Spleen (tissue), 11 donors: ENCODE data around the gene LCE6A. TPM values are rescaled to one million over a fixed set of nuclear protein-coding genes. Genes with fewer than 3 reads are reported as not detected.

Experiments
- DNase-seq: peaks from one replicate; pipeline ENCODE4 v3.0.0-alpha.2; 2020
- H3K27ac ChIP-seq, 8 donors: fragments of 200-600 bp; sonication (generic) in 7 of 8; 1 replicate in 4 of 8; 2 replicates in 4 of 8; pipeline versions ENCODE4 v1.5.0 to v1.8.0; 2016 to 2021; ENCODE audit warnings: inconsistent platforms in 4 of 8, mild to moderate bottlenecking in 4 of 8, moderate library complexity in 1 of 8
- H3K27me3 ChIP-seq, 7 donors: fragments of 200-600 bp; sonication (generic) in 6 of 7; replicated peaks in 1 of 7; 1 replicate in 4 of 7; 2 replicates in 3 of 7; pipeline versions ENCODE4 v1.5.0 to v1.8.0; 2016 to 2021; ENCODE audit warnings: inconsistent platforms in 3 of 7, mild to moderate bottlenecking in 1 of 7
- H3K36me3 ChIP-seq, 6 donors: fragments of 200-600 bp; sonication (generic) in 5 of 6; 1 replicate in 4 of 6; 2 replicates in 2 of 6; pipeline versions ENCODE4 v1.5.0 to v1.8.0; 2016 to 2021; ENCODE audit warnings: inconsistent platforms in 2 of 6
- H3K4me1 ChIP-seq, 6 donors: fragments of 200-600 bp; sonication (generic) in 5 of 6; 1 replicate in 3 of 6; 2 replicates in 3 of 6; pipeline versions ENCODE4 v1.5.0 to v1.8.0; 2016 to 2021; ENCODE audit warnings: inconsistent platforms in 3 of 6
- H3K4me3 ChIP-seq, 8 donors: fragments of 200-600 bp; sonication (generic) in 7 of 8; 1 replicate in 4 of 8; 2 replicates in 4 of 8; pipeline versions ENCODE4 v1.5.0 to v1.8.0; 2016 to 2021; ENCODE audit warnings: inconsistent platforms in 4 of 8, mild to moderate bottlenecking in 4 of 8, moderate library complexity in 2 of 8
- H3K9me3 ChIP-seq, 8 donors: fragments of 200-600 bp; sonication (generic) in 7 of 8; 1 replicate in 4 of 8; 2 replicates in 4 of 8; pipeline versions ENCODE4 v1.5.0 to v1.8.0; 2016 to 2021; ENCODE audit warnings: inconsistent platforms in 4 of 8
- POLR2A ChIP-seq, 3 donors: fragments of 450-650 bp; IDR thresholded peaks; one replicate each; pipeline ENCODE4 v1.5.1; 2017; ENCODE audit warnings: antibody characterized with exemption in 3 of 3, mild to moderate bottlenecking in 1 of 3
- POLR2AphosphoS5 ChIP-seq, 3 donors: sonication (generic); formaldehyde crosslinking; IDR thresholded peaks; one replicate each; pipeline ENCODE4 v1.5.1; 2017; ENCODE audit warnings: antibody characterized with exemption in 3 of 3
- WGBS, 5 donors: extraction: QIAGEN DNeasy Blood & Tissue Kit in 3 of 5; methylation state at CpG; one replicate each; pipeline versions ENCODE4 v1.1.5 to v1.1.7; 2013 to 2018; 5-methylcytosine and 5-hydroxymethylcytosine counted together
- intact Hi-C: fragments of 100-400 bp; cut with DNase I; formaldehyde crosslinking; loops from one replicate; pipeline ENCODE4 v1.15.0; 2023; ENCODE audit warnings: low total_unique reads
- polyA plus RNA-seq, 3 donors: library from polyadenylated mRNA; stranded (reverse); fragments of 200-250 nt; gene quantifications; one replicate each; pipeline ENCODE4 v1.2.1, GENCODE V29; 2013
- total RNA-seq, 7 donors: library from RNA; depleted of rRNA in 3 of 7; stranded (reverse); fragments of >200 nt in 3 of 7; fragmentation: NEBNext Ultra II Directional in 4 of 7; extraction: Animal tissue kit (Norgen Biotek cat#: 25700) in 4 of 7; gene quantifications; one replicate each; pipeline versions ENCODE4 v1.1.0 to v1.2.1, GENCODE V29; 2016 to 2021
- TF ChIP-seq, protein P1 (sequence below), 11 experiments: fragments of 200-600 bp in 7 of 11; fragments of 450-650 bp in 4 of 11; sonication (generic) in 4 of 11; IDR thresholded peaks in 8 of 11; conservative IDR thresholded peaks in 3 of 11; 1 replicate in 7 of 11; 2 replicates in 4 of 11; pipeline versions ENCODE4 v1.4.0 to v1.8.0; 2016 to 2021; ENCODE audit warnings: antibody characterized with exemption in 11 of 11, inconsistent platforms in 4 of 11, mild to moderate bottlenecking in 1 of 11
- donor health status: healthy with polysubstance abuse.
- donor health status: DM: no; HTN: no; CAD: no; lungs with moderate emphysema.
- donor health status: DM: no; HTN: no; CAD: no.
- donor health status: Bipolar disorder and iron deficiency.
- donor health status: healthy.
- donor health status: DM: no; HTN: no; CAD: no.
- donor health status: DM: yes; HTN: yes; CAD: no.

The LCE6A gene
- total and polyA plus RNA-seq, 10 donors = not detected

GRCh38 chr1:152886758-152887409 lies 44.2 kb downstream of the LCE6A start:
- no peak for DNase-seq
- no peaks in the 10 kb centered on the region for H3K9me3 ChIP-seq
- H3K36me3 ChIP-seq = no peaks in the 10 kb centered on the region
- TF ChIP-seq POLR2A (IDR thresholded peaks at IDR 0.05) (no peak), POLR2AphosphoS5 (IDR thresholded peaks at IDR 0.05) (no peak)
- TF ChIP-seq, protein P1, sequence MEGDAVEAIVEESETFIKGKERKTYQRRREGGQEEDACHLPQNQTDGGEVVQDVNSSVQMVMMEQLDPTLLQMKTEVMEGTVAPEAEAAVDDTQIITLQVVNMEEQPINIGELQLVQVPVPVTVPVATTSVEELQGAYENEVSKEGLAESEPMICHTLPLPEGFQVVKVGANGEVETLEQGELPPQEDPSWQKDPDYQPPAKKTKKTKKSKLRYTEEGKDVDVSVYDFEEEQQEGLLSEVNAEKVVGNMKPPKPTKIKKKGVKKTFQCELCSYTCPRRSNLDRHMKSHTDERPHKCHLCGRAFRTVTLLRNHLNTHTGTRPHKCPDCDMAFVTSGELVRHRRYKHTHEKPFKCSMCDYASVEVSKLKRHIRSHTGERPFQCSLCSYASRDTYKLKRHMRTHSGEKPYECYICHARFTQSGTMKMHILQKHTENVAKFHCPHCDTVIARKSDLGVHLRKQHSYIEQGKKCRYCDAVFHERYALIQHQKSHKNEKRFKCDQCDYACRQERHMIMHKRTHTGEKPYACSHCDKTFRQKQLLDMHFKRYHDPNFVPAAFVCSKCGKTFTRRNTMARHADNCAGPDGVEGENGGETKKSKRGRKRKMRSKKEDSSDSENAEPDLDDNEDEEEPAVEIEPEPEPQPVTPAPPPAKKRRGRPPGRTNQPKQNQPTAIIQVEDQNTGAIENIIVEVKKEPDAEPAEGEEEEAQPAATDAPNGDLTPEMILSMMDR (IDR thresholded peaks at IDR 0.05 in 8 of 11, conservative IDR thresholded peaks at IDR 0.05 in 3 of 11) = no peak
- 57 to 77% (median 74%) methylated on average over 6 to 8 of the region's 8 CpGs for WGBS, 5 donors
- no peaks in the 10 kb centered on the region for H3K4me1 ChIP-seq
- H3K4me3 ChIP-seq = no peak overlapping the region
- H3K27me3 ChIP-seq = peaks cover 0 to 10% (median 0%) of the 10 kb centered on the region in 7 donors
- H3K27ac ChIP-seq = no peak overlapping the region
- intact Hi-C loops = no loop called here

GRCh38 chr1:152888126-152888525 lies 45.5 kb downstream of the LCE6A start:
- no peaks in the 10 kb centered on the region for H3K4me1 ChIP-seq
- DNase-seq = no peak
- H3K9me3 ChIP-seq = no peaks in the 10 kb centered on the region
- 90 to 100% (median 100%) methylated on average over 1 of the region's 1 CpG for WGBS, 5 donors
- H3K27ac ChIP-seq = no peak overlapping the region
- peaks cover 0 to 10% (median 0%) of the 10 kb centered on the region in 7 donors for H3K27me3 ChIP-seq
- no peak for TF ChIP-seq POLR2AphosphoS5 (IDR thresholded peaks at IDR 0.05)
- TF ChIP-seq, protein P1 (IDR thresholded peaks at IDR 0.05 in 8 of 11, conservative IDR thresholded peaks at IDR 0.05 in 3 of 11) = no peak
- no peaks in the 10 kb centered on the region for H3K36me3 ChIP-seq
- intact Hi-C loops = no loop called here
- H3K4me3 ChIP-seq = no peak overlapping the region

Other genes with a start within 250 kb of the LCE6A start
- not detected for gene LCE3C, start 242.6 kb upstream of the LCE6A start, total RNA-seq
- not detected for gene LCE3C, start 242.6 kb upstream of the LCE6A start, polyA plus RNA-seq
- not detected for gene LCE3B, start 229.0 kb upstream of the LCE6A start, total RNA-seq
- gene LCE3B, start 229.0 kb upstream of the LCE6A start, polyA plus RNA-seq = not detected
- not detected for gene LCE3A, start 219.8 kb upstream of the LCE6A start, total RNA-seq
- gene LCE3A, start 219.8 kb upstream of the LCE6A start, polyA plus RNA-seq = not detected
- not detected for gene LCE2D, start 179.5 kb upstream of the LCE6A start, total RNA-seq
- not detected for gene LCE2D, start 179.5 kb upstream of the LCE6A start, polyA plus RNA-seq
- not detected for gene LCE2C, start 167.6 kb upstream of the LCE6A start, total RNA-seq
- not detected for gene LCE2C, start 167.6 kb upstream of the LCE6A start, polyA plus RNA-seq
- not detected for gene LCE2B, start 156.7 kb upstream of the LCE6A start, total RNA-seq
- not detected for gene LCE2B, start 156.7 kb upstream of the LCE6A start, polyA plus RNA-seq
- not detected for gene LCE2A, start 144.5 kb upstream of the LCE6A start, total RNA-seq
- not detected for gene LCE2A, start 144.5 kb upstream of the LCE6A start, polyA plus RNA-seq
- gene LCE4A, start 134.7 kb upstream of the LCE6A start, total RNA-seq = not detected
- not detected for gene LCE4A, start 134.7 kb upstream of the LCE6A start, polyA plus RNA-seq
- not detected for gene KPRP, start 84.8 kb upstream of the LCE6A start, total RNA-seq
- gene KPRP, start 84.8 kb upstream of the LCE6A start, polyA plus RNA-seq = not detected
- gene LCE1F, start 67.7 kb upstream of the LCE6A start, total RNA-seq = not detected
- not detected for gene LCE1F, start 67.7 kb upstream of the LCE6A start, polyA plus RNA-seq
- not detected for gene LCE1E, start 56.6 kb upstream of the LCE6A start, total RNA-seq
- not detected for gene LCE1E, start 56.6 kb upstream of the LCE6A start, polyA plus RNA-seq
- not detected for gene LCE1D, start 46.1 kb upstream of the LCE6A start, total RNA-seq
- not detected for gene LCE1D, start 46.1 kb upstream of the LCE6A start, polyA plus RNA-seq
- gene LCE1C, start 36.2 kb upstream of the LCE6A start, total RNA-seq = not detected
- not detected for gene LCE1C, start 36.2 kb upstream of the LCE6A start, polyA plus RNA-seq
- gene LCE1B, start 30.9 kb upstream of the LCE6A start, total RNA-seq = not detected
- not detected for gene LCE1B, start 30.9 kb upstream of the LCE6A start, polyA plus RNA-seq
- not detected for gene LCE1A, start 15.4 kb upstream of the LCE6A start, total RNA-seq
- gene LCE1A, start 15.4 kb upstream of the LCE6A start, polyA plus RNA-seq = not detected
- gene LCE7A, start 17.1 kb downstream of the LCE6A start, total RNA-seq = not detected
- gene LCE7A, start 17.1 kb downstream of the LCE6A start, polyA plus RNA-seq = not detected
- not detected for gene SMCP, start 35.5 kb downstream of the LCE6A start, total RNA-seq
- not detected for gene SMCP, start 35.5 kb downstream of the LCE6A start, polyA plus RNA-seq
- not detected for gene IVL, start 65.7 kb downstream of the LCE6A start, total RNA-seq
- gene IVL, start 65.7 kb downstream of the LCE6A start, polyA plus RNA-seq = under 1 TPM in 2 of 3 donors, not detected in 1; 0.04 to 0.05 TPM
- not detected for gene SPRR5, start 104.3 kb downstream of the LCE6A start, total RNA-seq
- gene SPRR5, start 104.3 kb downstream of the LCE6A start, polyA plus RNA-seq = not detected
- gene SPRR4, start 127.8 kb downstream of the LCE6A start, total RNA-seq = not detected
- not detected for gene SPRR4, start 127.8 kb downstream of the LCE6A start, polyA plus RNA-seq
- not detected for gene SPRR1A, start 141.2 kb downstream of the LCE6A start, total RNA-seq
- gene SPRR1A, start 141.2 kb downstream of the LCE6A start, polyA plus RNA-seq = not detected
- not detected for gene SPRR3, start 158.9 kb downstream of the LCE6A start, total RNA-seq
- gene SPRR3, start 158.9 kb downstream of the LCE6A start, polyA plus RNA-seq = 1 to 10 TPM in 2 of 3 donors, under 1 TPM in 1; 0.39 to 9.3 (median 1.8) TPM
- gene SPRR1B, start 188.3 kb downstream of the LCE6A start, total RNA-seq = not detected
- 1 to 10 TPM in 1 of 3 donors, under 1 TPM in 1, not detected in 1; 0.30 to 1.2 TPM for gene SPRR1B, start 188.3 kb downstream of the LCE6A start, polyA plus RNA-seq
- gene SPRR2D, start 198.3 kb downstream of the LCE6A start, total RNA-seq = not detected
- 1 to 10 TPM in 1 of 3 donors, not detected in 2; 1.1 TPM for gene SPRR2D, start 198.3 kb downstream of the LCE6A start, polyA plus RNA-seq
- not detected for gene SPRR2A, start 214.7 kb downstream of the LCE6A start, total RNA-seq
- gene SPRR2A, start 214.7 kb downstream of the LCE6A start, polyA plus RNA-seq = 1 to 10 TPM in 1 of 3 donors, under 1 TPM in 1, not detected in 1; 0.30 to 2.2 TPM
- gene SPRR2B, start 228.8 kb downstream of the LCE6A start, total RNA-seq = not detected
- gene SPRR2B, start 228.8 kb downstream of the LCE6A start, polyA plus RNA-seq = not detected